ENCODE data around the gene SOX5. TPM values are rescaled to one million over a fixed set of nuclear protein-coding genes. Genes with fewer than 3 reads are reported as not detected.

Gene SOX5
- total and polyA plus RNA-seq, 2 donors (not counting 1 experiment from before 2014, with no cell fraction given): 3.9 to 17.2 TPM

DNA sequence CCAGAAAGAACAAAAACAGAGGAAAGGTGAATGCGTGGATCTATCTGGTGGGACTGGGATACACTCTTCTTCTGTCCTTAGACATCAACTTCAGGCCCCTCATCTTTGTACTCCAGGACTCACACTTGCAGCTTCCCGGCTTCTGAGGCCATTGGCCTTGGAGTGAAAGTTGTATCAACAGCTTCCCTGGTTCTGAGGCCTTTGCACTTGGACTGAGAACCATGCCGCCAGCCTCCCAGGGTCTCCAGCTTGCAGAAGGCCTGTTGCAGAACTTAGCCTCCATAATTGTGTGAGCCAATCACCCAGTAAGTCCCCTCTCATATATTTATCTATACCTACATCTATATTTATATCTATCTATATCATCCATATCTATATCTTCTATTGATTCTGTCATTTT lies 218.4 kb downstream of the SOX5 start:
- H3K9me3 ChIP-seq (ENCODE audit: control extremely low read depth in 1 of 3, control insufficient read depth in 2 of 3, insufficient read depth in 1 of 3, low read length in 2 of 3): no peaks in the 10 kb centered on the region
- CTCF ChIA-PET: no interaction called here
- no peaks in the 10 kb centered on the region for H3K27me3 Mint-ChIP-seq
- H3K4me1 Mint-ChIP-seq: no peaks in the 10 kb centered on the region
- no peak overlapping the region for H3K4me3 Mint-ChIP-seq
- no peak overlapping the region for H3K9ac ChIP-seq (ENCODE audit: low read length)
- H2AFZ ChIP-seq (ENCODE audit: insufficient read depth, low read depth, low read length, poor library complexity, severe bottlenecking): no peak overlapping the region
- H3K4me1 ChIP-seq (ENCODE audit: control insufficient read depth in 2 of 2, insufficient read depth in 2 of 2, low read length in 2 of 2): no peaks in the 10 kb centered on the region
- H3K4me3 ChIP-seq (ENCODE audit: control extremely low read depth in 1 of 5, extremely low read depth in 1 of 5, insufficient read depth in 1 of 5, low read depth in 2 of 5, low read length in 4 of 5): no peak overlapping the region
- H3K27ac Mint-ChIP-seq: no peak overlapping the region
- H3K27me3 ChIP-seq (replicated peaks in 1 of 4; ENCODE audit: control extremely low read depth in 1 of 4, control insufficient read depth in 3 of 4, insufficient read depth in 4 of 4, low read length in 3 of 4): no peaks in the 10 kb centered on the region
- H3K36me3 ChIP-seq (replicated peaks in 1 of 2; ENCODE audit: control extremely low read depth in 1 of 2, control insufficient read depth in 1 of 2, extremely low read depth in 1 of 2, insufficient read depth in 2 of 2, low read length in 1 of 2): no peaks in the 10 kb centered on the region
- intact Hi-C loops (cut with micrococcal nuclease): no loop called here
- H3K27ac ChIP-seq (ENCODE audit: low read length in 2 of 2): no peak overlapping the region
- H3K9me3 Mint-ChIP-seq (ENCODE audit: insufficient read depth): no peaks in the 10 kb centered on the region
- ATAC-seq (ENCODE audit: low read depth) (no peak), DNase-seq (no peak)
- no peaks in the 10 kb centered on the region for H3K79me2 ChIP-seq (ENCODE audit: control insufficient read depth, insufficient read depth, low read length)
- H4K20me1 ChIP-seq (ENCODE audit: control insufficient read depth, insufficient read depth, low read length, poor library complexity, severe bottlenecking): no peaks in the 10 kb centered on the region
- POLR2A ChIA-PET: no interaction called here
- no peak overlapping the region for H3K4me2 ChIP-seq (replicated peaks; ENCODE audit: low read depth, low read length, poor library complexity, severe bottlenecking)
- 92% methylated on average over 2 of the region's 3 CpGs for WGBS (ENCODE audit: insufficient coverage)
- TF ChIP-seq EZH2 (IDR thresholded peaks at IDR 0.05; ENCODE audit: borderline replicate concordance, insufficient read depth, low read depth, low read length, poor library complexity, severe bottlenecking): no peak
- TF ChIP-seq, protein P1, sequence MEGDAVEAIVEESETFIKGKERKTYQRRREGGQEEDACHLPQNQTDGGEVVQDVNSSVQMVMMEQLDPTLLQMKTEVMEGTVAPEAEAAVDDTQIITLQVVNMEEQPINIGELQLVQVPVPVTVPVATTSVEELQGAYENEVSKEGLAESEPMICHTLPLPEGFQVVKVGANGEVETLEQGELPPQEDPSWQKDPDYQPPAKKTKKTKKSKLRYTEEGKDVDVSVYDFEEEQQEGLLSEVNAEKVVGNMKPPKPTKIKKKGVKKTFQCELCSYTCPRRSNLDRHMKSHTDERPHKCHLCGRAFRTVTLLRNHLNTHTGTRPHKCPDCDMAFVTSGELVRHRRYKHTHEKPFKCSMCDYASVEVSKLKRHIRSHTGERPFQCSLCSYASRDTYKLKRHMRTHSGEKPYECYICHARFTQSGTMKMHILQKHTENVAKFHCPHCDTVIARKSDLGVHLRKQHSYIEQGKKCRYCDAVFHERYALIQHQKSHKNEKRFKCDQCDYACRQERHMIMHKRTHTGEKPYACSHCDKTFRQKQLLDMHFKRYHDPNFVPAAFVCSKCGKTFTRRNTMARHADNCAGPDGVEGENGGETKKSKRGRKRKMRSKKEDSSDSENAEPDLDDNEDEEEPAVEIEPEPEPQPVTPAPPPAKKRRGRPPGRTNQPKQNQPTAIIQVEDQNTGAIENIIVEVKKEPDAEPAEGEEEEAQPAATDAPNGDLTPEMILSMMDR (IDR thresholded peaks at IDR 0.05): no peak

DNA sequence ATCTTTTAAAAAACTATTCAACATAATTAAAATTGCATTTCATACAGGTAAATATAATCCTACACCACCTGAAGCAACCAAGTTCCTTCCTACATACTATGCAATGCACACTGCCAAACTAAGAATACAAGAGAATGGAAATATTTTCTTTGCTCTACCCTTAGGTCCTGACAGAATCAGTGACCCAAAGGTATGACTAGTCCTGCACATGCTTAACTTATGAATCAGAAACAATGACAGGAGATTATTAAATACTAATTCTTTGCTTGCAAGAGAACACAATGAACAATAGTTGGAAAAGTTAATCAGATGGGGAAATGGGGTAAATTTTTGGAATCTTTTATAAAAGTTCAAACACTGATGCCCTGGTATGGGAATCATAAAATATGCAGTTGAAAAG lies 220.1 kb downstream of the SOX5 start:
- no peak overlapping the region for H3K27ac Mint-ChIP-seq
- no peaks in the 10 kb centered on the region for H3K27me3 Mint-ChIP-seq
- H3K4me1 ChIP-seq (ENCODE audit: control insufficient read depth in 2 of 2, insufficient read depth in 2 of 2, low read length in 2 of 2): no peaks in the 10 kb centered on the region
- no peak overlapping the region for H3K27ac ChIP-seq (ENCODE audit: low read length in 2 of 2)
- DNase-seq: no peak
- no peak overlapping the region for H2AFZ ChIP-seq (ENCODE audit: insufficient read depth, low read depth, low read length, poor library complexity, severe bottlenecking)
- no peak overlapping the region for H3K4me3 Mint-ChIP-seq
- H3K9me3 ChIP-seq (ENCODE audit: control extremely low read depth in 1 of 3, control insufficient read depth in 2 of 3, insufficient read depth in 1 of 3, low read length in 2 of 3): no peaks in the 10 kb centered on the region
- H3K27me3 ChIP-seq (replicated peaks in 1 of 4; ENCODE audit: control extremely low read depth in 1 of 4, control insufficient read depth in 3 of 4, insufficient read depth in 4 of 4, low read length in 3 of 4): no peaks in the 10 kb centered on the region
- no peaks in the 10 kb centered on the region for H3K79me2 ChIP-seq (ENCODE audit: control insufficient read depth, insufficient read depth, low read length)
- ChIA-PET CTCF (no interaction called here), POLR2A (no interaction called here)
- TF ChIP-seq EZH2 (IDR thresholded peaks at IDR 0.05; ENCODE audit: borderline replicate concordance, insufficient read depth, low read depth, low read length, poor library complexity, severe bottlenecking): no peak
- TF ChIP-seq, protein P1 (IDR thresholded peaks at IDR 0.05): no peak
- H3K4me2 ChIP-seq (replicated peaks; ENCODE audit: low read depth, low read length, poor library complexity, severe bottlenecking): no peak overlapping the region
- no peaks in the 10 kb centered on the region for H3K4me1 Mint-ChIP-seq
- no peaks in the 10 kb centered on the region for H3K9me3 Mint-ChIP-seq (ENCODE audit: insufficient read depth)
- H3K9ac ChIP-seq (ENCODE audit: low read length): no peak overlapping the region
- intact Hi-C loops (cut with micrococcal nuclease): no loop called here
- no peak overlapping the region for H3K4me3 ChIP-seq (ENCODE audit: control extremely low read depth in 1 of 5, extremely low read depth in 1 of 5, insufficient read depth in 1 of 5, low read depth in 2 of 5, low read length in 4 of 5)
- H3K36me3 ChIP-seq (replicated peaks in 1 of 2; ENCODE audit: control extremely low read depth in 1 of 2, control insufficient read depth in 1 of 2, extremely low read depth in 1 of 2, insufficient read depth in 2 of 2, low read length in 1 of 2): no peaks in the 10 kb centered on the region
- no peak for ATAC-seq (ENCODE audit: low read depth)
- H4K20me1 ChIP-seq (ENCODE audit: control insufficient read depth, insufficient read depth, low read length, poor library complexity, severe bottlenecking): no peaks in the 10 kb centered on the region

Measured in B cell (primary cell).